CD4-positive, alpha-beta T cell treated with Interleukin-12 subunit alpha and Interleukin-12 subunit beta, for 1 hour (primary cell): ENCODE results near the gene SNAPC2.
"Not testable (repeated sequence)": the region's sequence is repeated elsewhere in the genome, so short reads cannot be mapped to it uniquely, and the experiment has no call there.

Source experiments
- DNase-seq: peaks from one replicate; pipeline ENCODE4 v3.0.0-alpha.2; 2020

Gene SNAPC2

GRCh38 chr19:7888826-7889217 lies 31.3 kb upstream of the SNAPC2 start:
- DNase-seq = no peak

- DNase-seq = not testable (repeated sequence)
These were observed 26.6 kb upstream of the SNAPC2 start for GRCh38 chr19:7893362-7894101.

- no peak for DNase-seq
These were observed 25.4 kb upstream of the SNAPC2 start for GRCh38 chr19:7894612-7895309.

GRCh38 chr19:7895565-7895964 lies 24.6 kb upstream of the SNAPC2 start:
- no peak for DNase-seq

- DNase-seq = no peak
These were observed 22.8 kb upstream of the SNAPC2 start for GRCh38 chr19:7897292-7897691.

GRCh38 chr19:7898967-7899366 lies 21.2 kb upstream of the SNAPC2 start:
- no peak for DNase-seq

- no peak for DNase-seq
These were observed 20.3 kb upstream of the SNAPC2 start for GRCh38 chr19:7899751-7900378.

- no peak for DNase-seq
These were observed 19.7 kb upstream of the SNAPC2 start for GRCh38 chr19:7900401-7900870.

GRCh38 chr19:7900931-7901330 lies 19.2 kb upstream of the SNAPC2 start:
- no peak for DNase-seq

- no peak for DNase-seq
These were observed 18.8 kb upstream of the SNAPC2 start for GRCh38 chr19:7901337-7901736.

- no peak for DNase-seq
These were observed 17.3 kb upstream of the SNAPC2 start for GRCh38 chr19:7902796-7903243.

- DNase-seq = peak; percentile 100
These were observed 16.7 kb upstream of the SNAPC2 start, which contains the start of gene MAP2K7 for GRCh38 chr19:7903244-7904073. TSS of gene MAP2K7 (plus strand) at chr19:7903877. CDS start at chr19:7903945, 68 bp downstream.

- DNase-seq = peak; percentile 88
These were observed 15.8 kb upstream of the SNAPC2 start for GRCh38 chr19:7904074-7905020.

GRCh38 chr19:7905268-7905667 lies 14.9 kb upstream of the SNAPC2 start:
- no peak for DNase-seq

GRCh38 chr19:7905859-7906258 lies 14.3 kb upstream of the SNAPC2 start:
- DNase-seq = no peak

GRCh38 chr19:7907122-7907521 lies 13.0 kb upstream of the SNAPC2 start:
- no peak for DNase-seq

GRCh38 chr19:7907544-7907943 lies 12.6 kb upstream of the SNAPC2 start:
- DNase-seq = no peak

GRCh38 chr19:7908078-7908699 lies 11.9 kb upstream of the SNAPC2 start:
- DNase-seq = no peak

- no peak for DNase-seq
These were observed 11.2 kb upstream of the SNAPC2 start for GRCh38 chr19:7908742-7909461.

GRCh38 chr19:7909471-7910067 lies 10.6 kb upstream of the SNAPC2 start:
- no peak for DNase-seq
